ENCODE data around the gene SLC12A7. TPM values are rescaled to one million over a fixed set of nuclear protein-coding genes. Genes with fewer than 3 reads are reported as not detected.

The SLC12A7 gene
- total RNA-seq, 1 donor from 2014 or later: 80.8 TPM

- peak overlapping the region; percentile 65 for H3K27ac Mint-ChIP-seq
- peaks cover 39% of the 10 kb centered on the region for H3K4me1 Mint-ChIP-seq (ENCODE audit: low read depth)
- H3K9me3 Mint-ChIP-seq (ENCODE audit: low read depth): no peaks in the 10 kb centered on the region
- H3K27me3 Mint-ChIP-seq: no peaks in the 10 kb centered on the region
- no peak for TF ChIP-seq CTCF (IDR thresholded peaks at IDR 0.05; ENCODE audit: unreplicated experiment)
- peaks cover 1% of the 10 kb centered on the region for H3K36me3 Mint-ChIP-seq (ENCODE audit: insufficient read depth)
- peak overlapping the region; percentile 39 for H3K4me3 Mint-ChIP-seq (ENCODE audit: low read depth)
- no peak for DNase-seq (ENCODE audit: low spot score, unreplicated experiment)
Observed at GRCh38 chr5:1107167-1108022, 4.5 kb downstream of the SLC12A7 start.

- DNase-seq (ENCODE audit: low spot score, unreplicated experiment): no peak
- Mint-ChIP-seq H3K36me3 (ENCODE audit: insufficient read depth) (peaks cover 1% of the 10 kb centered on the region), H3K27me3 (no peaks in the 10 kb centered on the region), H3K27ac (peak overlapping the region; percentile 65), H3K4me3 (ENCODE audit: low read depth) (peak overlapping the region; percentile 39), H3K4me1 (ENCODE audit: low read depth) (peaks cover 47% of the 10 kb centered on the region), H3K9me3 (ENCODE audit: low read depth) (no peaks in the 10 kb centered on the region)
- TF ChIP-seq CTCF (IDR thresholded peaks at IDR 0.05; ENCODE audit: unreplicated experiment): no peak
Observed at GRCh38 chr5:1106385-1107166, 5.3 kb downstream of the SLC12A7 start.

GRCh38 chr5:1105350-1106265 is 6.3 kb downstream of the SLC12A7 start:
- peak overlapping the region; percentile 76 for H3K27ac Mint-ChIP-seq
- no peaks in the 10 kb centered on the region for H3K9me3 Mint-ChIP-seq (ENCODE audit: low read depth)
- no peak for TF ChIP-seq CTCF (IDR thresholded peaks at IDR 0.05; ENCODE audit: unreplicated experiment)
- H3K4me3 Mint-ChIP-seq (ENCODE audit: low read depth): peak overlapping the region; percentile 52
- no peaks in the 10 kb centered on the region for H3K27me3 Mint-ChIP-seq
- peaks cover 1% of the 10 kb centered on the region for H3K36me3 Mint-ChIP-seq (ENCODE audit: insufficient read depth)
- peaks cover 46% of the 10 kb centered on the region for H3K4me1 Mint-ChIP-seq (ENCODE audit: low read depth)
- no peak for DNase-seq (ENCODE audit: low spot score, unreplicated experiment)

GRCh38 chr5:1104327-1105006 is 7.4 kb downstream of the SLC12A7 start:
- Mint-ChIP-seq H3K9me3 (ENCODE audit: low read depth) (no peaks in the 10 kb centered on the region), H3K36me3 (ENCODE audit: insufficient read depth) (no peaks in the 10 kb centered on the region), H3K4me3 (ENCODE audit: low read depth) (no peak overlapping the region), H3K4me1 (ENCODE audit: low read depth) (peaks cover 45% of the 10 kb centered on the region), H3K27ac (no peak overlapping the region), H3K27me3 (no peaks in the 10 kb centered on the region)
- no peak for DNase-seq (ENCODE audit: low spot score, unreplicated experiment)
- no peak for TF ChIP-seq CTCF (IDR thresholded peaks at IDR 0.05; ENCODE audit: unreplicated experiment)
